GM21786 (cell line): ENCODE measurements around the gene MKRN3.

Experiments used
- ATAC-seq: cut with Tn5 transposase; IDR thresholded peaks from one replicate; pipeline ENCODE4 v1.9.1; 2021; ENCODE audit not compliant: unreplicated experiment

Gene MKRN3

GRCh38 chr15:23565395-23566070, at the start of gene MKRN3:
MKRN3 (plus strand) TSS chr15:23565674; CDS start chr15:23565783, 109 bp downstream.
- ATAC-seq = no peak

- no peak for ATAC-seq
Measured at GRCh38 chr15:23516866-23517265, 48.6 kb upstream of the MKRN3 start.

GRCh38 chr15:23518104-23518503, 47.4 kb upstream of the MKRN3 start:
- ATAC-seq = no peak

- no peak for ATAC-seq
Measured at GRCh38 chr15:23524816-23525215, 40.7 kb upstream of the MKRN3 start.

- ATAC-seq = no peak
Measured at GRCh38 chr15:23529891-23530290, 35.6 kb upstream of the MKRN3 start.

GRCh38 chr15:23532024-23532423, 33.5 kb upstream of the MKRN3 start:
- no peak for ATAC-seq

GRCh38 chr15:23536659-23537058, 28.8 kb upstream of the MKRN3 start:
- ATAC-seq = no peak

GRCh38 chr15:23538648-23539047, 26.8 kb upstream of the MKRN3 start:
- ATAC-seq = no peak

- ATAC-seq = no peak
Measured at GRCh38 chr15:23539892-23540291, 25.6 kb upstream of the MKRN3 start.

GRCh38 chr15:23546158-23546557, 19.3 kb upstream of the MKRN3 start:
- ATAC-seq = no peak

GRCh38 chr15:23548071-23548470, 17.4 kb upstream of the MKRN3 start:
- ATAC-seq = no peak

- no peak for ATAC-seq
Measured at GRCh38 chr15:23561914-23562313, 3.6 kb upstream of the MKRN3 start.

GRCh38 chr15:23564821-23565394, 566 bp upstream of the MKRN3 start:
- no peak for ATAC-seq

- no peak for ATAC-seq
Measured at GRCh38 chr15:23566071-23566554, 639 bp downstream of the MKRN3 start.

- ATAC-seq = no peak
Measured at GRCh38 chr15:23566651-23567050, 1.2 kb downstream of the MKRN3 start.

- no peak for ATAC-seq
Measured at GRCh38 chr15:23567921-23568320, 2.4 kb downstream of the MKRN3 start.

- ATAC-seq = no peak
Measured at GRCh38 chr15:23569151-23569925, 3.9 kb downstream of the MKRN3 start.

GRCh38 chr15:23570486-23570885, 5.0 kb downstream of the MKRN3 start:
- no peak for ATAC-seq

GRCh38 chr15:23572844-23573243, 7.4 kb downstream of the MKRN3 start:
- no peak for ATAC-seq

- ATAC-seq = no peak
Measured at GRCh38 chr15:23574742-23575141, 9.3 kb downstream of the MKRN3 start.

GRCh38 chr15:23576061-23576460, 10.6 kb downstream of the MKRN3 start:
- ATAC-seq = no peak
